ENCODE results near the gene ZNF652. TPM values are rescaled to one million over a fixed set of nuclear protein-coding genes. Genes with fewer than 3 reads are reported as not detected.

The ZNF652 gene
- total RNA-seq, 1 donor from 2014 or later: 26.6 TPM

DNA sequence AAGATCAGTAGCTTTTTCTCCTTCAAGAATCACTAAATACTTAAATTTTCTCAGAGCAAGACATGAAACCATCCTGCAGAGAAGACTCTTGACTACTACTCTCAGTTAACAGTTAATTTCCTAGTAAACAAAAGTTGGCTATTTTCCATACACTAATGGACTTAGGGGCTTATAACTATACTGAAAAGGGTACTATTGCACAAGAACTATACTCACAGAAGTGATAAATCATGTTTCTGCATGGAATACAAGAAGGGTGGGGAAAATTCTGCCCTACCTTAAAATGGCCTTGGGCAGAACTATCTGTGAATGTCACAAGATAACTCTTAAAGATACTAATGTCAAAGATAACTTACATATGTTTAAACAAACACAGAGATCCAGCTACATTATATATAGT lies 12.5 kb downstream of the ZNF652 start:
- H3K9ac ChIP-seq (ENCODE audit: low read depth in 1 of 3, low read length in 3 of 3): no peak overlapping the region
- no peaks in the 10 kb centered on the region for H3K9me3 ChIP-seq (ENCODE audit: control insufficient read depth in 3 of 3, low read length in 3 of 3)
- no peaks in the 10 kb centered on the region for H3K27me3 ChIP-seq (ENCODE audit: control insufficient read depth in 3 of 3, insufficient read depth in 3 of 3, low read length in 3 of 3)

DNA sequence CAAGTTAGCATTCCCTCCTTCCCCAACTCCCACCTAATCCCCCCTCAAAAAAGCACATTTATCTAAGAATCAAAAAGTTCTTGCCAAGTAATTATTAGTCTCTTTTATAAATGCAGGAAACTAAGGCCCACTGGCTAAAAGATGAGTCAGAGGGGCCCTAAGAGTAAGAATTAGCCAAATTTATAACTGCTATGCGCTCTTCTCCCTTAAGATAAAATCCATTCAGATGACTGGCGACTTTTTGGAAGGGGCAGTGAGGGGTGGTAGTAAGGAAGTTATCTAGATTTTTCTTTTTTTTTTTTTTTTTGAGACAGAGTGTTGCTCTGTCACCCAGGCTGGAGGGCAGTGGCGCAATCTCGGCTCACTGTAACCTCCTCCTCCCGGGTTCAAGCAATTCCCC lies 17.1 kb downstream of the ZNF652 start:
- H3K36me3 ChIP-seq (ENCODE audit: control insufficient read depth in 3 of 3, insufficient read depth in 3 of 3, low read length in 3 of 3): no peaks in the 10 kb centered on the region
- no peak overlapping the region for H3K27ac ChIP-seq (ENCODE audit: low read depth, low read length)
- no peak overlapping the region for H3K4me3 ChIP-seq (ENCODE audit: low read length in 3 of 3)
- peaks cover 0 to 2% (median 0%) of the 10 kb centered on the region in 3 donors for H3K4me1 ChIP-seq (ENCODE audit: control insufficient read depth in 3 of 3, insufficient read depth in 3 of 3, low read length in 3 of 3)
- no peak overlapping the region for H3K9ac ChIP-seq (ENCODE audit: low read depth in 1 of 3, low read length in 3 of 3)
- no peaks in the 10 kb centered on the region for H3K27me3 ChIP-seq (ENCODE audit: control insufficient read depth in 3 of 3, insufficient read depth in 3 of 3, low read length in 3 of 3)
- H3K9me3 ChIP-seq (ENCODE audit: control insufficient read depth in 3 of 3, low read length in 3 of 3): no peaks in the 10 kb centered on the region

More for the DNA sequence above, 12.5 kb downstream of the ZNF652 start:
- Histone ChIP-seq H3K4me1 (ENCODE audit: control insufficient read depth in 3 of 3, insufficient read depth in 3 of 3, low read length in 3 of 3) (peaks cover 0 to 4% (median 4%) of the 10 kb centered on the region in 3 donors), H3K27ac (ENCODE audit: low read depth, low read length) (no peak overlapping the region), H3K36me3 (ENCODE audit: control insufficient read depth in 3 of 3, insufficient read depth in 3 of 3, low read length in 3 of 3) (no peaks in the 10 kb centered on the region), H3K4me3 (ENCODE audit: low read length in 3 of 3) (no peak overlapping the region)

DNA sequence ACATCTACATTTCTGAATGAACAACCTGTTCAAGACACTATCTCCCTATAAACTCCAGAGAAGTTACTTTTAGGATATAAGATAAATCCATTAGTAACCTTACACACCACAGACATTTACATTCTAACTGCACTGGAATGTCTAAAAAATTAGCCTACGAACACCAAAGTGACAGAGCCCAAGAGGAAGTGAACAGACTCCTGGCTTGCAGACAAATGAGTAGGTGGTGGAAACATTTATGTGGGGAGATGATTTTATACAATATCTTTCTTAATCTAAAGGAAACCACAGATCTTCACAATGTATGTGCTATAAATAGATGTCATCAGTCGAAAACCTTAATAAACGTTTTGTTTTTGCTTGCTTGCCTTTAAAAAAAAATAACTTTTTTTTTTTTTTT lies 18.8 kb downstream of the ZNF652 start:
- peaks cover 0 to 2% (median 0%) of the 10 kb centered on the region in 3 donors for H3K4me1 ChIP-seq (ENCODE audit: control insufficient read depth in 3 of 3, insufficient read depth in 3 of 3, low read length in 3 of 3)
- H3K9me3 ChIP-seq (ENCODE audit: control insufficient read depth in 3 of 3, low read length in 3 of 3): no peaks in the 10 kb centered on the region
- H3K27ac ChIP-seq (ENCODE audit: low read depth, low read length): no peak overlapping the region
- no peaks in the 10 kb centered on the region for H3K27me3 ChIP-seq (ENCODE audit: control insufficient read depth in 3 of 3, insufficient read depth in 3 of 3, low read length in 3 of 3)
- H3K9ac ChIP-seq (ENCODE audit: low read depth in 1 of 3, low read length in 3 of 3): no peak overlapping the region
- no peaks in the 10 kb centered on the region for H3K36me3 ChIP-seq (ENCODE audit: control insufficient read depth in 3 of 3, insufficient read depth in 3 of 3, low read length in 3 of 3)
- H3K4me3 ChIP-seq (ENCODE audit: low read length in 3 of 3): no peak overlapping the region

DNA sequence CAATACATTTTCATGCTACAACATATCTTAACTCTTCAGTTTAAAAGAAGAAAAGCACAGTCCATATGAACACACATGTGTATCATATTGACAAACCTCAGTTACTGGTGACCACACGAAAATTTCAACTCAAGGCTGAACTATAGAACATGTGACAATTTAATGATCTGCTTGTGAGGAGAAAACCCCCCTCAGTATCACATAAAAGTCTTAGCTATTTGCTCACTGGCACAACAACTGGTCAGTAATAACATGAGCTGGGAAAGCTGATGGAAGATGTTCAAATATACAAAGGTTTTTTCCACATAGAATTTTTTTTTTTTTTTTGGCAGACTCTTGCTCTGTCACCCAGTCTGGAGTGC lies 19.5 kb downstream of the ZNF652 start:
- no peak overlapping the region for H3K4me3 ChIP-seq (ENCODE audit: low read length in 3 of 3)
- H3K9me3 ChIP-seq (ENCODE audit: control insufficient read depth in 3 of 3, low read length in 3 of 3): no peaks in the 10 kb centered on the region
- H3K27ac ChIP-seq (ENCODE audit: low read depth, low read length): no peak overlapping the region
- peaks cover 0 to 2% (median 0%) of the 10 kb centered on the region in 3 donors for H3K4me1 ChIP-seq (ENCODE audit: control insufficient read depth in 3 of 3, insufficient read depth in 3 of 3, low read length in 3 of 3)
- no peaks in the 10 kb centered on the region for H3K36me3 ChIP-seq (ENCODE audit: control insufficient read depth in 3 of 3, insufficient read depth in 3 of 3, low read length in 3 of 3)
- H3K27me3 ChIP-seq (ENCODE audit: control insufficient read depth in 3 of 3, insufficient read depth in 3 of 3, low read length in 3 of 3): no peaks in the 10 kb centered on the region
- H3K9ac ChIP-seq (ENCODE audit: low read depth in 1 of 3, low read length in 3 of 3): no peak overlapping the region

DNA sequence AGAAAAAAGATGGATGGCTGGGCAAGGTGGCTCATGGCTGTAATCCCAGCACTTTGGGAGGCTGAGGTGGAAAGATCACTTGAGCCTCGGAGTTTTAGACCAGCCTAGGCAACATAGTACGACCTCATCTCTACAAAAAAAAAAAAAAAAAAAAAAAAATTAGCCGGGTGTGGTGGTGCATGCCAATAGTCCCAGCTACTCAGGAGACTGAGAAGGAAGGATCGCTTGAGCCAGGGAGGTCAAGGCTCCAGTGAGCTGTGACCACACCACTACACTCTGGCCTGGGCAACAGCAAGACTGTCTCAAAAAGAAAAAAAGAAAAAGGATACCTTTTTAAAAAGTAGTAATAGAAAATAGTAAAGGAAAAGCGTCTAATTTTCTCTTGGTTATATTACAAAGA lies 20.7 kb downstream of the ZNF652 start:
- H3K4me3 ChIP-seq (ENCODE audit: low read length in 3 of 3): no peak overlapping the region
- no peaks in the 10 kb centered on the region for H3K27me3 ChIP-seq (ENCODE audit: control insufficient read depth in 3 of 3, insufficient read depth in 3 of 3, low read length in 3 of 3)
- no peaks in the 10 kb centered on the region for H3K9me3 ChIP-seq (ENCODE audit: control insufficient read depth in 3 of 3, low read length in 3 of 3)
- peaks cover 0 to 2% (median 0%) of the 10 kb centered on the region in 3 donors for H3K4me1 ChIP-seq (ENCODE audit: control insufficient read depth in 3 of 3, insufficient read depth in 3 of 3, low read length in 3 of 3)
- no peaks in the 10 kb centered on the region for H3K36me3 ChIP-seq (ENCODE audit: control insufficient read depth in 3 of 3, insufficient read depth in 3 of 3, low read length in 3 of 3)
- no peak overlapping the region for H3K9ac ChIP-seq (ENCODE audit: low read depth in 1 of 3, low read length in 3 of 3)
- no peak overlapping the region for H3K27ac ChIP-seq (ENCODE audit: low read depth, low read length)

DNA sequence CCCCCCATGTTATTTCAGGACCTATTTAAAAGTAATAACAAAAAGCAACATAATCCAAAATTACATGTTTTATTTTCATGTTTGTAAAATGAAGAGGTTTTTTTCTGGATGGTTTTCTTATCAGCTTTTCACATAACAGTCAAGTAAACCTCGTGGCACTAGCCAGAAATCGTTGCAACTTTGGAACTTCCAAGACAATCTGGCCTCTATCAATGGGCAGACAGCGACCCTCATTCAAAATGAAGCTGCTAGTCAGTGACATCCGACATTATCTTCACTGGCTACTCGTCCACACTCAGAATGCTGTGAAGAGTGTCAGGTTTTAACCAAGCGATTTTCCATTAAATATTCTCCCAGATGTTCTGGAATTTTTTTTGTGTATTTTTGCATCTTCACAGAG lies 22.7 kb downstream of the ZNF652 start:
- Histone ChIP-seq H3K9ac (ENCODE audit: low read depth in 1 of 3, low read length in 3 of 3) (no peak overlapping the region), H3K4me3 (ENCODE audit: low read length in 3 of 3) (no peak overlapping the region), H3K27ac (ENCODE audit: low read depth, low read length) (no peak overlapping the region), H3K27me3 (ENCODE audit: control insufficient read depth in 3 of 3, insufficient read depth in 3 of 3, low read length in 3 of 3) (no peaks in the 10 kb centered on the region), H3K9me3 (ENCODE audit: control insufficient read depth in 3 of 3, low read length in 3 of 3) (no peaks in the 10 kb centered on the region), H3K4me1 (ENCODE audit: control insufficient read depth in 3 of 3, insufficient read depth in 3 of 3, low read length in 3 of 3) (peaks cover 0 to 2% (median 1%) of the 10 kb centered on the region in 3 donors), H3K36me3 (ENCODE audit: control insufficient read depth in 3 of 3, insufficient read depth in 3 of 3, low read length in 3 of 3) (no peaks in the 10 kb centered on the region)

DNA sequence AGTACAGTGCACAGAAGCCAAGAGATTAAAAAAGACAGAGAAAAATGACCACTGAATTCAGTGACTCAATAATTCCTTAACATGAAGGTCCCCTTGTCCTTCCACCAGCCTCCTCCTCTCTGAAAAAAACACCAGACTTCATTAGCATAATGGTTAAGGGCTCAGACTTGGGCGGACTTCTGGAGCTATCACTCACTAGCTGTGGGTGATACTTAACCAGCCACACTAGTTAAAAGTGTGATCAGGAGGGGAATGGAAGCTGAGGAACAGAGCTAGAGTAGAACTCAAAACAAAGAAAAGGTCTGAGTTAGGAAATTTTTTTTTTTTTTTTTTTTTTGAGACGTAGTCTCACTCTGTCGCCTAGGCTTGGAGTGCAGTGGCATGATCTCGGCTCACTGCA lies 23.2 kb downstream of the ZNF652 start:
- no peaks in the 10 kb centered on the region for H3K9me3 ChIP-seq (ENCODE audit: control insufficient read depth in 3 of 3, low read length in 3 of 3)
- H3K27me3 ChIP-seq (ENCODE audit: control insufficient read depth in 3 of 3, insufficient read depth in 3 of 3, low read length in 3 of 3): no peaks in the 10 kb centered on the region
- H3K27ac ChIP-seq (ENCODE audit: low read depth, low read length): no peak overlapping the region
- no peak overlapping the region for H3K9ac ChIP-seq (ENCODE audit: low read depth in 1 of 3, low read length in 3 of 3)
- H3K4me3 ChIP-seq (ENCODE audit: low read length in 3 of 3): no peak overlapping the region
- H3K36me3 ChIP-seq (ENCODE audit: control insufficient read depth in 3 of 3, insufficient read depth in 3 of 3, low read length in 3 of 3): no peaks in the 10 kb centered on the region
- H3K4me1 ChIP-seq (ENCODE audit: control insufficient read depth in 3 of 3, insufficient read depth in 3 of 3, low read length in 3 of 3): peaks cover 0 to 5% (median 2%) of the 10 kb centered on the region in 3 donors

DNA sequence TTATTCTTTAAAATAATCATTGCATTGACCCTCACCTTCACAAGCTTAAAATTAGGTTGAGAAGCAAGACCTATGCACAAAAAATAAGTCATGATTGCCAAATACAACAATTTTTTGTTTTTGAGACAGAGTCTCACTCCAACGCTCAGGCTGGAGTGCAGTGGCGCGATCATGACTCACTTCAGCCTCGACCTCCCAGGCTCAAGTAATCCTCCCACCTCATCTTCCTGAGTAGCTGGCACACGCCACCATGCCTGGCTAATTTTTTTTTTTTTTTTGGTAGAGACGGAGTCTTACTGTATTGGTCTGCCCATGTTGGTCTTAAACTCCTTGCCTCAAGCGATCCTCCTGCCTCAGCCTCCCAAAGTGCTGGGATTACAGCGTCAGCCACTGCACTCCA lies 24.2 kb downstream of the ZNF652 start:
- no peak overlapping the region for H3K9ac ChIP-seq (ENCODE audit: low read depth in 1 of 3, low read length in 3 of 3)
- H3K27ac ChIP-seq (ENCODE audit: low read depth, low read length): no peak overlapping the region
- H3K36me3 ChIP-seq (ENCODE audit: control insufficient read depth in 3 of 3, insufficient read depth in 3 of 3, low read length in 3 of 3): no peaks in the 10 kb centered on the region
- H3K27me3 ChIP-seq (ENCODE audit: control insufficient read depth in 3 of 3, insufficient read depth in 3 of 3, low read length in 3 of 3): no peaks in the 10 kb centered on the region
- H3K4me1 ChIP-seq (ENCODE audit: control insufficient read depth in 3 of 3, insufficient read depth in 3 of 3, low read length in 3 of 3): peaks cover 0 to 5% (median 0%) of the 10 kb centered on the region in 3 donors
- H3K4me3 ChIP-seq (ENCODE audit: low read length in 3 of 3): no peak overlapping the region
- no peaks in the 10 kb centered on the region for H3K9me3 ChIP-seq (ENCODE audit: control insufficient read depth in 3 of 3, low read length in 3 of 3)

DNA sequence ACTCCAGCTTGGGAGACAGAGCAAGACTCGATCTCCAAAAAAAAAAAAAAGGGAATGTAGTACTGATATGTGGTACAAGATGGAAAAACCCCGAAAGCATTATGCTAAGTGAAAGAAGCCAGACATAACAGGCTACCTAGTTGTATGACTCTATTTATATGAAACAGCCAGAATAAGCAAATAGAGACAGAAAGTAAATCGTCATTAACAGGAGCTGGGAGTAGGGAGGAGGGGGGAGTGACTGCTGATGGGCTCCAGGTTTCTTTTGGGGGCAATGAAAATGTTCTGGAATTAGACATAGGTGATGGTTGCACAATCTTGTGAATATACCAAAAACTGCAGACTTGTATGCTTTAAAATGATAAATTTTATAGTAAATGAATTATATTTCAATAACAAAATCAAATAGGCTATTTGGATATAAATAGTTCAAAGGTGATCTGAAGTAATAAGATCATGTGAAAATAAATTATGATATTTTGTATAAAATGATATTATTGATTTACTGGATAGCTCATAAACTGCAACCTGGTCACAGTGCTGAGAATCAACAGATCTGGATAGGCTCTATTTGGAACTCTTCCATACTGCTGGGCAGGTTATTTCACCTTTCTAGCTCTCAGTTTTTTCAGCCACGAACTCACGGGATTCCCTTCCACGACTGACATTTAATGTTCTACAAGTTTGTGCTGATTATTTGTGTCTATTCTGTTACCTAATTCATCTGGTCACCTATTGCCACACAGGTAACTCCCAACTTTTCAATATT lies 27.1 kb downstream of the ZNF652 start:
- no peaks in the 10 kb centered on the region for H3K36me3 ChIP-seq (ENCODE audit: control insufficient read depth in 3 of 3, insufficient read depth in 3 of 3, low read length in 3 of 3)
- H3K4me1 ChIP-seq (ENCODE audit: control insufficient read depth in 3 of 3, insufficient read depth in 3 of 3, low read length in 3 of 3): peaks cover 0 to 5% (median 0%) of the 10 kb centered on the region in 3 donors
- H3K27me3 ChIP-seq (ENCODE audit: control insufficient read depth in 3 of 3, insufficient read depth in 3 of 3, low read length in 3 of 3): no peaks in the 10 kb centered on the region
- no peaks in the 10 kb centered on the region for H3K9me3 ChIP-seq (ENCODE audit: control insufficient read depth in 3 of 3, low read length in 3 of 3)
- no peak overlapping the region for H3K4me3 ChIP-seq (ENCODE audit: low read length in 3 of 3)
- no peak overlapping the region for H3K27ac ChIP-seq (ENCODE audit: low read depth, low read length)
- H3K9ac ChIP-seq (ENCODE audit: low read depth in 1 of 3, low read length in 3 of 3): no peak overlapping the region

DNA sequence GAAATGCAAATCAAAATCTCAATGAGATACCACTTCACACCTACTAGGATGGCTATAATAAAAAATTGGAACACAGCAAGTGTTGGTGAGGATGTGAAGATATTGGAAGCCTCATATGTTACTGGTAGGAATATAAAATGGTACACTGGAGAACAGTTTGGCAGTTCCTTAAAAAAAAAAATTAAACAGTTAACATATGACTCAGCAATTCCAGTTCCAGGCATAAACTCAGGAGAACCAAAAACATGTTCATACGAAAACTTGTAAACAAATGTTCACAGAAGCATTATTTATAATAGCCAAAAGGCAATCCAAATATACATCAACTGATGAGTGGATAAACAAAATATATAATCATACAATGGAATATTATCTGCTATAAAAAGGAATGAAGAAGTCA lies 28.2 kb downstream of the ZNF652 start:
- H3K9me3 ChIP-seq (ENCODE audit: control insufficient read depth in 3 of 3, low read length in 3 of 3): no peaks in the 10 kb centered on the region
- no peak overlapping the region for H3K27ac ChIP-seq (ENCODE audit: low read depth, low read length)

More for the DNA sequence above, 28.2 kb downstream of the ZNF652 start:
- Histone ChIP-seq H3K9ac (ENCODE audit: low read depth in 1 of 3, low read length in 3 of 3) (no peak overlapping the region), H3K4me1 (ENCODE audit: control insufficient read depth in 3 of 3, insufficient read depth in 3 of 3, low read length in 3 of 3) (peaks cover 0 to 5% (median 0%) of the 10 kb centered on the region in 3 donors), H3K36me3 (ENCODE audit: control insufficient read depth in 3 of 3, insufficient read depth in 3 of 3, low read length in 3 of 3) (no peaks in the 10 kb centered on the region), H3K4me3 (ENCODE audit: low read length in 3 of 3) (no peak overlapping the region), H3K27me3 (ENCODE audit: control insufficient read depth in 3 of 3, insufficient read depth in 3 of 3, low read length in 3 of 3) (no peaks in the 10 kb centered on the region)

Measured in skeletal muscle tissue (tissue), 4 donors.